GM19328 (cell line): Measurements from ENCODE around the gene ADGRA1.

Experiments
- ATAC-seq: cut with Tn5 transposase; IDR thresholded peaks from one replicate; pipeline ENCODE4 v1.9.1; 2021; ENCODE audit warnings: mild to moderate bottlenecking, moderate library complexity; ENCODE audit not compliant: unreplicated experiment

Gene ADGRA1

GRCh38 chr10:133091316-133091715 is 3.6 kb downstream of the ADGRA1 start:
- no peak for ATAC-seq

- no peak for ATAC-seq
These were observed 5.6 kb downstream of the ADGRA1 start for GRCh38 chr10:133093291-133093690.

- no peak for ATAC-seq
These were observed 6.6 kb downstream of the ADGRA1 start for GRCh38 chr10:133094286-133094685.

GRCh38 chr10:133094866-133095265 is 7.1 kb downstream of the ADGRA1 start:
- no peak for ATAC-seq

GRCh38 chr10:133095586-133095985 is 7.9 kb downstream of the ADGRA1 start:
- no peak for ATAC-seq

GRCh38 chr10:133096616-133097269 is 9.0 kb downstream of the ADGRA1 start:
- no peak for ATAC-seq

GRCh38 chr10:133097418-133097817 is 9.7 kb downstream of the ADGRA1 start:
- ATAC-seq = no peak

GRCh38 chr10:133097961-133098360 is 10.2 kb downstream of the ADGRA1 start:
- ATAC-seq = no peak

GRCh38 chr10:133098426-133099124 is 10.9 kb downstream of the ADGRA1 start:
- ATAC-seq = no peak

- no peak for ATAC-seq
These were observed 11.8 kb downstream of the ADGRA1 start for GRCh38 chr10:133099571-133099970.

GRCh38 chr10:133100186-133100585 is 12.5 kb downstream of the ADGRA1 start:
- no peak for ATAC-seq

- ATAC-seq = no peak
These were observed 13.1 kb downstream of the ADGRA1 start for GRCh38 chr10:133100706-133101415.

- no peak for ATAC-seq
These were observed 13.7 kb downstream of the ADGRA1 start for GRCh38 chr10:133101416-133101810.

- no peak for ATAC-seq
These were observed 14.8 kb downstream of the ADGRA1 start for GRCh38 chr10:133102415-133103095.

- no peak for ATAC-seq
These were observed 15.7 kb downstream of the ADGRA1 start for GRCh38 chr10:133103311-133103910.

- ATAC-seq = no peak
These were observed 16.6 kb downstream of the ADGRA1 start for GRCh38 chr10:133104068-133104962.

GRCh38 chr10:133104963-133105640 is 17.4 kb downstream of the ADGRA1 start:
- no peak for ATAC-seq

GRCh38 chr10:133105686-133106390 is 18.1 kb downstream of the ADGRA1 start:
- ATAC-seq = no peak

GRCh38 chr10:133106516-133106915 is 18.8 kb downstream of the ADGRA1 start:
- no peak for ATAC-seq
